Esophagus squamous epithelium (tissue), 5 donors: ENCODE results near the gene KIRREL2. TPM values are rescaled to one million over a fixed set of nuclear protein-coding genes. Genes with fewer than 3 reads are reported as not detected.

Experiments used
- DNase-seq: peaks from one replicate; lab custom pipeline; 2025; lab: John Stamatoyannopoulos, UW
- H3K27ac ChIP-seq, 4 donors: fragments of 200-600 bp; sonication (generic); one replicate each; pipeline ENCODE4 v1.5.1; 2016 to 2019; ENCODE audit warnings: mild to moderate bottlenecking in 1 of 4
- H3K27me3 ChIP-seq, 4 donors: fragments of 200-600 bp; sonication (generic); 1 replicate in 3 of 4; 2 replicates in 1 of 4; pipeline versions ENCODE4 v1.5.1 to v1.6.0; 2017 to 2021; ENCODE audit warnings: antibody characterized with exemption in 1 of 4
- H3K36me3 ChIP-seq, 3 donors: fragments of 200-600 bp; sonication (generic); one replicate each; pipeline ENCODE4 v1.5.1; 2016 to 2019
- H3K4me1 ChIP-seq, 3 donors: fragments of 200-600 bp; sonication (generic); one replicate each; pipeline ENCODE4 v1.5.1; 2017 to 2019
- H3K4me3 ChIP-seq, 4 donors: fragments of 200-600 bp; sonication (generic); 1 replicate in 3 of 4; 2 replicates in 1 of 4; pipeline ENCODE4 v1.5.1; 2016 to 2019; ENCODE audit warnings: mild to moderate bottlenecking in 2 of 4, moderate library complexity in 1 of 4
- H3K9me3 ChIP-seq, 3 donors: fragments of 200-600 bp; sonication (generic); one replicate each; pipeline ENCODE4 v1.5.1; 2016 to 2019
- CTCF ChIP-seq, 6 experiments: fragments of 450-650 bp in 4 of 6; fragments of 200-600 bp in 2 of 6; sonication (generic) in 2 of 6; IDR thresholded peaks; one replicate each; pipeline ENCODE4 v1.5.1; 2016 to 2019; ENCODE audit warnings: antibody characterized with exemption in 6 of 6, mild to moderate bottlenecking in 4 of 6, moderate library complexity in 4 of 6
- POLR2A ChIP-seq, 4 donors: fragments of 450-650 bp; IDR thresholded peaks; one replicate each; pipeline ENCODE4 v1.6.1; 2017; ENCODE audit warnings: antibody characterized with exemption in 4 of 4, mild to moderate bottlenecking in 4 of 4, moderate library complexity in 3 of 4
- WGBS, 2 donors: methylation state at CpG; one replicate each; pipeline ENCODE4 v1.1.5; 2018; 5-methylcytosine and 5-hydroxymethylcytosine counted together
- intact Hi-C: fragments of 100-400 bp; cut with DNase I; formaldehyde crosslinking; loops from one replicate; pipeline ENCODE4 v1.15.0; 2022
- total RNA-seq, 4 donors: library from RNA; depleted of rRNA; stranded (reverse); fragments of >200 nt; gene quantifications; one replicate each; pipeline ENCODE4 v1.1.0, GENCODE V29; 2016
- donor health status: DM: yes; HTN: yes; CAD: no.

Gene KIRREL2
- total RNA-seq, 4 donors from 2014 or later: 0.57 TPM; not detected in 3

DNA sequence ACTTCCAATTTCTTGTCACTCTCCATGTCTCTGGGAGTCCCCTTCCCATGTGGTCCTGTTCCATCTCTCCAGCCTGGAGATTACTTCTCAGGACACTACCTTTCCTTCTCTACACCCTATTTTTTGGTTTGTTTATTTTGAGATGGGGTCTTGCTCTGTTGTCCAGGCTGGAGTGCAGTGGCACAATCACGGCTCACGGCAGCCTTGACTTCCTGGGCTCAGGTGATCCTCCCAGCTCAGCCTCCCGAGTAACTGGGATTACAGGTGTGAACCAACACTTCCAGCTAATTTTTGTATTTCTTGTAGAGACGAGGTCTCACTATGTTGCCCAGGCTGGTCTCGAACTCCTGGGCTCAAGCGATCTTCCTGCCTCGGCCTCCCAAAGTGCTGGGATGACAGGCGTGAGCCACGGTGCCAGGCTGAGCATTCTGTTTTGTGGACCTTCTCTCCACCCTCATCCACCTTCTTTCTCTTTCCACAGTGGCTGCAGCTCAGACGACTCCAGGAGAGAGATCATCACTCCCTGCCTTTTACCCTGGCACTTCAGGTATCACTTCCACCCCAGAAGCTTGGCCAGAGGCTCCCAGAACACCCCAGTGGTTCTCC lies 46.3 kb downstream of the KIRREL2 start:
- peaks cover 9 to 64% (median 29%) of the 10 kb centered on the region in 3 donors for H3K4me1 ChIP-seq
- no peaks in the 10 kb centered on the region for H3K9me3 ChIP-seq
- peaks cover 0 to under 1% (median 0%) of the 10 kb centered on the region in 3 donors for H3K36me3 ChIP-seq
- 60 to 78% methylated on average over 4 to 10 of the region's 10 CpGs for WGBS, 2 donors
- no peaks in the 10 kb centered on the region for H3K27me3 ChIP-seq
- intact Hi-C loops: no loop called here
- DNase-seq: no peak
- TF ChIP-seq POLR2A (IDR thresholded peaks at IDR 0.05) (no peak), CTCF (IDR thresholded peaks at IDR 0.05) (no peak)
- peak overlapping the region in 3 of 4 donors; percentile 16 to 55 (median 33) for H3K4me3 ChIP-seq
- H3K27ac ChIP-seq: peak overlapping the region; percentile 87 to 97 (median 94)

DNA sequence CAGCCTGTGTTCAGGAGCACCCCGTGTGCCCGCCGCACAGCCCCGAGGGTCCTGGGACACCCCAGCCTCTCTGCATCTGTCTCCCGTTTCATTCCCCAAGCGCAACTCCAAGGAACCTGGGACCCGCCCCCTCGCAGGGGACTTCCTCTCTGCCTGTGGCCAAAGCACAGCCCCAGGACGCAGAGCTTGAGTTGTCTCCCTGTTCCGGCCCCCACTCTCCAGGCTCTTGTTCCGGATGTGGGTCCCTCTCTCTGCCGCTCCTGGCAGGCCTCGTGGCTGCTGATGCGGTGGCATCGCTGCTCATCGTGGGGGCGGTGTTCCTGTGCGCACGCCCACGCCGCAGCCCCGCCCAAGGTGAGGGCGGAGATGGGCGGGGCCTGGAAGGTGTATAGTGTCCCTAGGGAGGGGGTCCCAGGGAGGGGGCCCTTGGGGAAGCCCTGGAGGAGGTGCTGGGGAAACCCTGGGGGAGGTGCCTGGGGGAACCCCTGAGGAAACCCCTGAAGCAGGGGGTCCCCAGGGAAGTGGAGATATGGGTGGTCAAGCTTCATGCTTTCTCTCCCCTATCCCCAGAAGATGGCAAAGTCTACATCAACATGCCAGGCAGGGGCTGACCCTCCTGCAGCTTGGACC lies 47.0 kb downstream of the KIRREL2 start:
- no peaks in the 10 kb centered on the region for H3K36me3 ChIP-seq
- no peaks in the 10 kb centered on the region for H3K9me3 ChIP-seq
- DNase-seq: peak; percentile 75
- 0 to 8% methylated on average over 6 of the region's 24 CpGs for WGBS, 2 donors
- no peaks in the 10 kb centered on the region for H3K27me3 ChIP-seq
- peaks cover 6 to 57% (median 23%) of the 10 kb centered on the region in 3 donors for H3K4me1 ChIP-seq
- H3K27ac ChIP-seq: peak overlapping the region; percentile 27 to 97 (median 94)
- intact Hi-C loops: no loop called here
- peak overlapping the region in 3 of 4 donors; percentile 16 to 55 (median 33) for H3K4me3 ChIP-seq
- TF ChIP-seq POLR2A (IDR thresholded peaks at IDR 0.05) (peak in 1 of 4 donors; percentile 76), CTCF (IDR thresholded peaks at IDR 0.05) (no peak)

- H3K9me3 ChIP-seq: no peaks in the 10 kb centered on the region
- intact Hi-C loops: no loop called here
- DNase-seq: no peak
- no peak overlapping the region for H3K4me3 ChIP-seq
- no peaks in the 10 kb centered on the region for H3K36me3 ChIP-seq
- no peak for TF ChIP-seq CTCF (IDR thresholded peaks at IDR 0.05)
- peak in 1 of 4 donors; percentile 26 for TF ChIP-seq POLR2A (IDR thresholded peaks at IDR 0.05)
- 83 to 86% methylated on average over 10 of the region's 10 CpGs for WGBS, 2 donors
- H3K4me1 ChIP-seq: peaks cover 5 to 56% (median 23%) of the 10 kb centered on the region in 3 donors
- H3K27me3 ChIP-seq: no peaks in the 10 kb centered on the region
- peak overlapping the region in 3 of 4 donors; percentile 94 to 97 (median 95) for H3K27ac ChIP-seq
Measured at GRCh38 chr19:35904311-35905068, 47.8 kb downstream of the KIRREL2 start.

- DNase-seq: no peak
- WGBS, 2 donors: 38 to 45% methylated on average over 4 to 6 of the region's 6 CpGs
Measured at GRCh38 chr19:35905178-35905727, 48.5 kb downstream of the KIRREL2 start.

More at GRCh38 chr19:35905178-35905727, 48.5 kb downstream of the KIRREL2 start:
- TF ChIP-seq CTCF (IDR thresholded peaks at IDR 0.05) (no peak), POLR2A (IDR thresholded peaks at IDR 0.05) (no peak)
- intact Hi-C loops: no loop called here
- H3K36me3 ChIP-seq: no peaks in the 10 kb centered on the region
- no peaks in the 10 kb centered on the region for H3K27me3 ChIP-seq
- H3K9me3 ChIP-seq: no peaks in the 10 kb centered on the region
- peaks cover 5 to 49% (median 23%) of the 10 kb centered on the region in 3 donors for H3K4me1 ChIP-seq
- H3K4me3 ChIP-seq: no peak overlapping the region
- peak overlapping the region in 2 of 4 donors; percentile 70 to 94 for H3K27ac ChIP-seq
